Spleen (tissue), 7 donors: Measurements from ENCODE around the gene ZNF524.

Experiments
- POLR2A ChIP-seq, 3 donors: fragments of 450-650 bp; IDR thresholded peaks; one replicate each; pipeline ENCODE4 v1.5.1; 2017; ENCODE audit warnings: antibody characterized with exemption in 3 of 3, mild to moderate bottlenecking in 1 of 3
- POLR2AphosphoS5 ChIP-seq, 3 donors: sonication (generic); formaldehyde crosslinking; IDR thresholded peaks; one replicate each; pipeline ENCODE4 v1.5.1; 2017; ENCODE audit warnings: antibody characterized with exemption in 3 of 3
- TF ChIP-seq, protein P1 (sequence below), 11 experiments: fragments of 200-600 bp in 7 of 11; fragments of 450-650 bp in 4 of 11; sonication (generic) in 4 of 11; IDR thresholded peaks in 8 of 11; conservative IDR thresholded peaks in 3 of 11; 1 replicate in 7 of 11; 2 replicates in 4 of 11; pipeline versions ENCODE4 v1.4.0 to v1.8.0; 2016 to 2021; ENCODE audit warnings: antibody characterized with exemption in 11 of 11, inconsistent platforms in 4 of 11, mild to moderate bottlenecking in 1 of 11
- donor health status: DM: no; HTN: no; CAD: no; lungs with moderate emphysema.
- donor health status: DM: no; HTN: no; CAD: no.
- donor health status: DM: no; HTN: no; CAD: no.

GRCh38 chr19:55643887-55644176 is 43.7 kb downstream of the ZNF524 start:
- TF ChIP-seq, protein P1, sequence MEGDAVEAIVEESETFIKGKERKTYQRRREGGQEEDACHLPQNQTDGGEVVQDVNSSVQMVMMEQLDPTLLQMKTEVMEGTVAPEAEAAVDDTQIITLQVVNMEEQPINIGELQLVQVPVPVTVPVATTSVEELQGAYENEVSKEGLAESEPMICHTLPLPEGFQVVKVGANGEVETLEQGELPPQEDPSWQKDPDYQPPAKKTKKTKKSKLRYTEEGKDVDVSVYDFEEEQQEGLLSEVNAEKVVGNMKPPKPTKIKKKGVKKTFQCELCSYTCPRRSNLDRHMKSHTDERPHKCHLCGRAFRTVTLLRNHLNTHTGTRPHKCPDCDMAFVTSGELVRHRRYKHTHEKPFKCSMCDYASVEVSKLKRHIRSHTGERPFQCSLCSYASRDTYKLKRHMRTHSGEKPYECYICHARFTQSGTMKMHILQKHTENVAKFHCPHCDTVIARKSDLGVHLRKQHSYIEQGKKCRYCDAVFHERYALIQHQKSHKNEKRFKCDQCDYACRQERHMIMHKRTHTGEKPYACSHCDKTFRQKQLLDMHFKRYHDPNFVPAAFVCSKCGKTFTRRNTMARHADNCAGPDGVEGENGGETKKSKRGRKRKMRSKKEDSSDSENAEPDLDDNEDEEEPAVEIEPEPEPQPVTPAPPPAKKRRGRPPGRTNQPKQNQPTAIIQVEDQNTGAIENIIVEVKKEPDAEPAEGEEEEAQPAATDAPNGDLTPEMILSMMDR (IDR thresholded peaks at IDR 0.05 in 8 of 11, conservative IDR thresholded peaks at IDR 0.05 in 3 of 11) = no peak
- TF ChIP-seq POLR2A (IDR thresholded peaks at IDR 0.05) (no peak), POLR2AphosphoS5 (IDR thresholded peaks at IDR 0.05) (no peak)
